GM21381 (cell line): ENCODE results near the gene SHMT2.
A peak's percentile ranks its signal among the peaks of the same experiment; 100 is the strongest.

Experiments
- ATAC-seq: cut with Tn5 transposase; IDR thresholded peaks from one replicate; pipeline ENCODE4 v1.9.1; 2021; ENCODE audit warnings: mild to moderate bottlenecking, moderate library complexity; ENCODE audit not compliant: unreplicated experiment

The SHMT2 gene

DNA sequence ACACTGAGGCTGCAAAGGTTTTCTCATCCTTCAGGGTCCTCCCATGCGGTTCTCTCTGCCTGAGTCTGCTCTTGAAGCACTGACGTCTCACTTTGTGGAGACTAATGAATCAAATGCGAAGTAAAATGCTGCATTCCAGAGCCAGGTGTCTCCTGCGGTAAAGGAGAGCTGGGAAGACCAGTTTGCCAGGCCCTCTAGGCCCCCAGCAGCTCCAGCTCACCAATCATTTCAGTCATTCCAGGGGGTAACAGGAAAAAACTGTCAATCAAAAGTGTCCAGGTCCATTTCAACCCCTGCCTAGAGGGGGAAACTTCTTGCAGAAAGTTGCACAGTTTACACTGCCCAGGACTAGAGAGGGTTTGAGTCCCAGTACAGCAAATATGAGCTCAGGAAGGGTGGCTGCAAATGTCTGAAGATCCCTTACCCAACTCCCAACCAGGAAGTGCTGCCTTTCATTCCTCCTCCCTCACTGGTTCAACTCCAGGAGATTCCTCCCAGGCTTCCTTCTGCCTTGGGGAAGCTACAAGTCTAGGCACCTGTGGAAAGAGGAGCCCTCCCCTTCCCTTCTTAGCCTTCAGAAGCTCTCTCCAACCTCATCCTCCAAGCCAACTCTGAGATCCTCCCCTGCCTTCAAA is 15.6 kb upstream of the SHMT2 start:
- no peak for ATAC-seq

DNA sequence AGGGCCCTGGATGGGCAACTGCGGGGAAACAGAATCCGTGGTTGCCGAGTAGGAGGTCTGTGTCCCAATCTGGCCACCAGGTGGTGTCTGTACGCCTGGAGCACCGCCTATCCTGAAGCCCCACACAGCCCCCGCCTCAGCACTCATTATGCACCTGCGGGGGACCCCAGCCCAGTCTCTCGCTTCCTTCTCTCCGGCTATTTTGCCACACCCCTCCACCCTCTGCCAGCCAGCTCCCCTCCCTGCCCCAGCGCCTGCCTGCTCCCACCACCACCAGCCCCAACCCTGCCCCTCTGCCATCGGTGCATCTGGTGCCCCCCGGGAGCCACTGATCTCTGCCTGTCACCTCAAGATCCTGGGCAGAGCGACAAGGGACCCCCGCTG is 15.1 kb upstream of the SHMT2 start:
- ATAC-seq, result no peak

DNA sequence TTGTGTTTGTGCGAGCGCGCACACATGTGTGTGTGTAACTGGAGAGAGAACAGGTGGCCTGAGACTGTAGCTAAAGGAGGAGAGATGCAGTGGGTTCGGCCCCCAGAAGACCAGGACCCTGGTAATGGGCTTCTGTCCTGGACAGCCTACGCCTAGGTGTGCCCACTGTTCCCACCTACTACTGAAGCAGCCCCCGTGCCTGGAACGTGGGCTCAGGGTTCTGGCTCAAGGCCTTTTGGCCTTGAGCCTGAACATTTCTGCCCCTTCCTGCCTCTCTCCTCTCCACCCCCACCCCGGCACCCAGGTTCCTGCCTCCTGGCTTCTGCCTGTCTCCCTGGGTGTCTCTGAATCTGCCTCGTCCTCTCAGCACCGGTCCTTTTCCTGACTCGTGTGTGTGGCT is 14.4 kb upstream of the SHMT2 start:
- no peak for ATAC-seq

DNA sequence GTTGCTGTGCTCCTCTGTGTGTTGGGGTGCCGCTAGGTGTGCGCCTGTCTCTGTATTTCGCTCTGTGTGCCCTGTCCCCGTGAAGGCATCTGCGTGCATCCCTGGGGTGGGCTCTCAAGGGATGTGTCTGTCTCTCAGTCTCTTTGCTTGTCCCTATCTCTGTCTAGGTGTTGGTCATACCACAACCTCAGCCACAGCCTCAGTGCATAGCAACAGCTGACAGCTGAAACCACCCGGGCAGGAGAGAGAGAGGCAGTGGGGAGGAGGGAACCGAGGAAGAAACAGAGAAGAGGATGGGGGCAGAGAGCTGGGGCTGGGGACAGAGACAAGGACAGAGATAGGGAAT is 13.9 kb upstream of the SHMT2 start:
- peak; percentile 49 for ATAC-seq

DNA sequence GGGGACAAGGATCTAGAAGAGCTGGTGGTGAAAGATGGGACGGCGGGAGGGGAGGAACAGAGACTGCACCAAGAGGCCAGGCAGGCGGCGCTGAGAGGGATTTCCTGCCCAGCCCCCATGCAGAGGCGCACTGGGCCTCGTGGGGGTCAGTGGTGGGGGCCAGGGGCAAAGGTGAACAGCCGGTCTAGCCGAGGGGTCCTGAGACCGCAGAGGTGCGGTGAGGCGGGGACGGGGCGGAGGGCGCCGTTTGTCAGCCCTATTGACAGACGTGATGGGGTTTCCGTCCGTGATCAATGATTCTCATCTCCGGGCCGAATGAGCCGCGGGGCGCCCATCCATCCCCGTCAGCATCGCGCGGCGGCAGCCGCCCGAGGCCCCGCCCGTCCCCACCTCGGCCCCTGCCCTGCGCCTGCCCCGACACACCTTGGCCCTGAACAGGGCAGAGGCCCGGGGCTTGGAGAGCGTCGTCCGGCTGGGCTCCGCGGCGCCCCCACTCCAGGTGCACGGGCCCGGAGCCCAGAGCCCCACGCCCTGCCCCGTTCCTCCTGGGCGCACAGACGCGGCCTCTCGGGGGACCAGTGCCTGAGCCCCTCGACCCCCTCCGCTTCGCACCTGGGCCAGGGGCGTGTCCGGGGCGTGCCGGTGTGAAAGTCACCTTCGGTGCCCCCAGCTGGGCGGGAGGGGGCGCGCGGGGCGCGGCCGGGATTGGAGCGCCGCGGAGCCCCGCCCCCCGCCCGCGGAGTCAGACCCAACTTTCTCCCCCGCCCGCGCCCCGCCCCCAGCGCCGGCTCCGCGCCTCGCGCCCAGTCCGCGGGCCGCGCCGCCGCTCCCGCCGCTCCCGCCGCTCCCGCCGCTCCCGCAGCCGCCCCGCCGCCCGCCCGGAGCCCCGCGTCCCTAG is 13.2 kb upstream of the SHMT2 start, which contains the start of gene NXPH4:
NXPH4 (plus strand) TSS at position 781 of the 898 bp plus-strand sequence. CDS start 176 bp downstream, outside the sequence.
- ATAC-seq, result peak; percentile 31

DNA sequence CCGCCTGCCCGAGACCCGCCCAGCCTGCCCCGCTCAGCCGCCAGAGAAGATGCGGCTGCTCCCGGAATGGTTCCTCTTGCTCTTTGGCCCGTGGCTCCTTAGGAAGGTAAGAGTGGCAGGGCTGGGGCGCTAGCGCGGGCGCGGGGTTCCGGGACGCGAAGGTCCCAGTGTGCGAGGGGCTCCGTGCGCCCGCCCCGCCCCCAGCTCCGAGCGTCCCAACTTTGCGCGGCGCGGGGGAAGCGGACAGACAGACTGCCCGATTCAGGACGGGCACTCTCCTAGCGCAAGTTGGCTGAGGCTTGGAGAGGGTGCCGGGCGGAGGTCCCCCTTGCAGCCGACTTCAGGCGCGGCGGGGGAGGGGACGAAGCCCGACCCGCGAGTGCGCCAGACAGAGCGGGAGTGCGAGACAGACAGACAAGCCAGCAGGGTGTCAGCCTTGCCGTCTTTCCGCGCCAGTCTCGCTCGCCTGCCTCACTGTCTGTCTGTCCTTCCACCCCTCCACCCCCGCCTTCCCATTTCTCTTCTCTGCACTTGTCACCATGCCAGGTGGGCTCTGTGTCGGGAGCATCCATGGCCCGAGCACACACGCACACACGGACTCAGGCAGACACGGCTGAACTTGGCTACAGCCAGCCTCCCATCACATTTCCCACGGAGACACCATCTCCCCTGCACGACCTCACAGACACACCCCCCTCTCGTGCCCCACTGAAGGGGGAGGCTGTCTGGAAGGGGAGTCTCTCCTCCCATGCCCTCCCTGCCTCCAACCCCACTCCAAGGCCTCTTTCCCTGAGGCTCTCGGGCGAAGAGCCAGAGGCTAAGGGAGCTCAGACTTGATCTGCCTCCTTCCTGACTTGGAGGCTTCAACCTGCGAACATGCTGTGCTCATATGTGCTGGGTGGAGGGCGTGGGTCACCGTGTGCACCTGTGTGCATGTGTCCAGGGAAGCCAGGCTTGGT is 12.3 kb upstream of the SHMT2 start:
- peak; percentile 2 for ATAC-seq

DNA sequence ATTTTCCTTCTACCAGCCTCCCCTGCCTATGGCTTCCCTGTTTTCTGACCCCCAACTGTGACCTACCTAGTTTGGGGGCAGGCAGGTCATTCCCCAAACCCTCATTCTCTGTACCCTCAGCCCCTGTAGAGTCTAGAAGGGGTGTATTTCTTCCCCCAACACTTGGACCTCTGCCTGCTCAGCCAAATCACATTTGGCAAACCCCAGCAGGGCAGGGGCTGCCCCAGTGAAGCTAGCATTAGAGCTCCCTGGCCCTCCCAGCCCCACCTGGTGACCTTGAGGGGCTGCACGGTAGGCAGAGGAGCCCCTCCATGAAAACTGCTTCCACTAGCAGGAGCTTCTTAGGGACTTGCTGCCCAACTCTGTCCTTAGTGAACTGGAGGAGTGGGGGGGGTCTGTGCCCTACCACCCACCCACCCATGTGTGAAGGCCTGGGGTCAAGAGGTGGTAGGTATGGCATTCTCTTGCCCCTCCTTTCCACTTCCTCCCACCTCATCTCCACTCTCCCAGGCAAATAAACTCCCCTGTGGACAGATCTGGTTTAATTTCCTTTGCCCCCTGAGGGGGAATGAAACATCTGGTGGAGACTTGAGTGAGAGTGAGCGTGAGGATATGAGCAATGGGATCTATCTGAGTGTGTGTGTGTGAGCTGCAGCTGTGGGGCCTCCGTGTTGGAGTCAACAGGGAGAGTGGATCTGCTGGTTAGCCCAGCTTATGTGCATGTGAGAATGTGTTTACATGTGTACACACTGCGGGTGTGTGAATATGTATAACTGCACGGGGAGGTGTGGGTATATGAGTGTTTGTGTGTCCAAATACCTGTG is 11.3 kb upstream of the SHMT2 start:
- no peak for ATAC-seq

DNA sequence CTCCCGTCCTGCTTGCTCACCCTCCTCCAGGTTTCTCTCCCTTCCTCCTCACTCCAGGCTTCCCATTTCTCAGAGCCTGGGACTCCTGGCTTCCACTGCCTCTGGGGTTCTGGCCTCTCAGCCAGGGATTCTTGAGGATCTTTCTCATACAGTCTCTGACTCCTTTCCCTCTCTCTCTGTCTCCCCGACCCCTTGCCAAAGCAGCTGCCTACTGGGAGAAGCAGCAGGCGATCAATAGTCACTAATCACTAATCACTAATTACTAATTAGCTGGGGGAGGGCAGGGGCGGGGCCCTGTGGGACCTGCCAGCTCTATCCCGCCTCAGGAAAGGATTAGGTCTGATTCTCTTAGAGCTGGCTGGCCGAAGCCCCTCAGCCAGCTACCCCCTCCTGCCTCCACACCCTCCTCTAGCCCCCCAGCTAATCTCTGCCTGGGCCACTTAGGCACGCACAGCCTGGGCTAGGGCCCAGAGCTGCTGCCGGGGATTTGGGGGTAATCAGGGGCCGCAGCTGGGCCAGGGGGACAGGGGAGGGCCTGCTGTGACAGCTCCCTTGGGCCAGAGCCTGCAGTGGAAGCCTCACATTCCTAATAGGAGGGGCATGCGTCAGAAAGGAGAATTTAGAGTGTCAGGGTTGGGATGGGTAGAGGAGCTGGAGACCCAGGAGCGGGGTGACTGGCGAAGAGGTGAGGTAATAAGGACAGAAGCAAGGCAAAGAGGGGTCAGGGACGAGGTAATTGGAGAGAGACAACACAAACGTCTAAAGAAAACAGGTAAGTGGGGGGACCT is 10.1 kb upstream of the SHMT2 start:
- ATAC-seq, result no peak

DNA sequence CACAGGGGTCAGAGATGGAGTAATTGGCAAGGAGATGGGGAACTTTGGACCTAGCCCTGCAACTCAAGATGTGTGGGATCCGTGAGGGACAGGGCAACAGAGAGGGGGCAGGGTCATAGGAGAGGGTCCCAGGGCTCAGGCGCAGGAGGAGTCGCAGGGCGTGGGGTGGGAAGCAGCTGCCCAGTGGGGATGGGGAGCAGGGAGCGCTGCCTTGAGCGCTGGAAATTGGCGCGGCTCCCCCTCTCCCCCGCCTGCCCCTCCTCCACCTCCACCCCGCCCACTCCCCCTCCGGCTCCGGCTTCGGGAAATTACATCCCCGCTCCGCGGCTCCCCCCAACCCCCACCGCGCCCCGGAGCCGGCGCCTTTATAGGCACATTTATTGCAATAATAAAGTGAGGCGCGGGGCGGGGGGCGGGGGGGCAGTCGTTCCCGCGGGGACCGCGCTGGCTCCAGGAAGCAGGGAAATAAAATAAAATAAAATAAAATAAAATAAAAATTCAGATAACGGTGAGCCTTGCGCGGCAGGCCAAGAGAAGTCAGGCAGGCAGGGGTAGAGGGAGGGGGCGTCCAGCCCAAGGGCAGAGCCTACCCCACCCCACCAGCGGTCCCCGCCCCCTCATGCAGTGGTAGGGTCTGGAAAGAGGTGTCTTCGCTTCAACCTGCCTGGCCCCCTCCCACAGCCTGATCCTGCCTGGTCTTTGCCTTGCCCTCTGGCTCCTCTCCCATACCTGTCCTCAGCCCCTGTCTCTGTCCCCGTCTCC is 9.3 kb upstream of the SHMT2 start:
- ATAC-seq, result no peak

DNA sequence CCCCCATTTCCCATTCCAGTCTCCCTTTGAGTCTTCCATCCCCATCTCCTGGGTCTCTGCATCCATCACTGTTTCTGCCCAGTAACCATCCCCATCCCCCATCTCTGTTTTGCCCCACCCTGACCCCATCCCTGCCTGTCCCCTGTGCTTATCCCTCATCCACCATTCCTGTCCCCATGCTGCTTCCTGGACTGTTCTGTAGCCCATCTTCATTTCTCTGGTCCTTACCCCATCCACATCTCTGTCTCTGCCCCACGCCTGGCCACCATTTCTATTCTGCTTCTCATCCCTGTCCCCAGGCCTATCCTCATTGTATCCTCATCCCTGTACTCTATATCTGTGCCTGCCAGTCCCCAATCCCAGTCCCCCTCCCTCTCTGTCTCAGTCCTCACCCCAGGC is 8.7 kb upstream of the SHMT2 start:
- ATAC-seq, result no peak

DNA sequence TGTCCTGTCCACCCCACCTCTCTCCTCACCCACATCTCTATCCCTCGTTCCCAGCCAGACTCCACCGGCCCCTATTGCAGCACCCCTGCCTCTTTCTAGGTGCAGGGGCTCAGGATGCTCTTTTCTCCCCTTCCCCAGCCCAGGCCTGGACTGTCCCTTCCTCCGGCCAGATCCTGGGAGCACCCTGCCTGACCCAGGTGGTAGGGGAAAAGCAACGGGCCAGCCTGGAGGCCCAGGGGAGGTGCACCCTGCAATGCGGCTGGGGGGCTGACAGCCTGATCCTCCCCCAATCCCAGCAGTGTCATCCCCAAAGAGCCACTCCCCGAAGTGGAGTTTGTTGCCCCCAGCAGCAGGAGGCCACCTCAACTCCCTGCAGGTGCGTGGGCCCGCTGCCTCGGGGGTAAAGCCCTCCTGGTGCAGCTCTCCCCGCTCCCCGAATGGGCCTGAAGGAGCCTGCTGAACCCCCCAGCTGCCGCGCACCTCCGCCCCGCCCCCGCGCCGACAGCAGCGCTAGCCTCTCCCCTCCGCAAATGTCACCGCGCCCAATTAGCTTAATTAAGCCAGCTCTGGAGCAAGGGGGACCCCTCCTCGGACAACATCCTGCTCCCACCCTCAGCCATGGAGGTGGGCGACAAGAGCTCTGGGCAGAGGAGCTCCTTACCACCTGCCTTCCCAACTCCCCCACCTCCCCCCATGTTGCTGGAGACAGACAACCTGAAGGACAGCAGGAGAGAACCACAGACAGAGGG is 8.2 kb upstream of the SHMT2 start:
- ATAC-seq, result no peak

DNA sequence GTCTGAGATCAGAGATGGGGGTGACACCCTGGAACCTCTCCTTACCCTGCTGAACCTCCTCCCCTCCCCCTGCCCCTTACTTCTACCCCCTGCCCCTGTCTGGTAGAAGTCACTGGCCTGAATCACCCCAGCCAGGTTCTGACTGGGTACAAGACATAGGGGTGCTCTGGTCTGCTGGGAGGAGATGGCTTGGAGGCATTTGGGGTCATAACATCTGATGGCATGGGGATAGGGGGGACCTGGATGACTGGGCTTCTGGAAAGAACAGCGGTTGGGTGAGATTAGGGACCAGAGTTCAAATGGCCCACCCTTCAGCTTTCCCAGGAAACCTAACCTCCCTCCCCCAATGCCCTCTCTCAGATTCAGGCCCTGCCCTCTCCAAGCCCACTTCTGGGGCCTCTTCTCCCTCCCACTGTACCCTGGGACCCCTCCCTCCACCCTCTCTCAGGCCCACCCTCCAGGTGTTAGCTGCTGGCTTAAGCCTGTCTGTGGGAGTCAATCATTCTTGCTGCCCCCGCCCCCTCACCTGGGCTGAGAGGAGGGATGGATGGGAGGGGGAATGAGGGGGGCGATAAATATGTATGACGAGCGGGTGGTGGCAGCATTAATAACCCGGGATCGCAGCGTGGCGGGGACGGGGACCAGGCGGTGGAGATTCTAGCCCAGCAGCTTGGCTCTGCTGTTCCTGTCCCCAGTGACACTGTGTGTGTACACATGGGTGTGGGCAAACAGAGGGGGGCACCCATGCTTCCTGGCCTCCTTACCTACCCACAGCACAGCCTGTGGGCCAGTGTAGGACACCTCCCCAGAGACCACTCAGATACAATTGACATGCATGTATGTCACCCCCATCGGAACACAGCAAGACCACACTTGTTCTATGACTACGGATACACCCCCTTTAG is 7.0 kb upstream of the SHMT2 start:
- ATAC-seq, result no peak

DNA sequence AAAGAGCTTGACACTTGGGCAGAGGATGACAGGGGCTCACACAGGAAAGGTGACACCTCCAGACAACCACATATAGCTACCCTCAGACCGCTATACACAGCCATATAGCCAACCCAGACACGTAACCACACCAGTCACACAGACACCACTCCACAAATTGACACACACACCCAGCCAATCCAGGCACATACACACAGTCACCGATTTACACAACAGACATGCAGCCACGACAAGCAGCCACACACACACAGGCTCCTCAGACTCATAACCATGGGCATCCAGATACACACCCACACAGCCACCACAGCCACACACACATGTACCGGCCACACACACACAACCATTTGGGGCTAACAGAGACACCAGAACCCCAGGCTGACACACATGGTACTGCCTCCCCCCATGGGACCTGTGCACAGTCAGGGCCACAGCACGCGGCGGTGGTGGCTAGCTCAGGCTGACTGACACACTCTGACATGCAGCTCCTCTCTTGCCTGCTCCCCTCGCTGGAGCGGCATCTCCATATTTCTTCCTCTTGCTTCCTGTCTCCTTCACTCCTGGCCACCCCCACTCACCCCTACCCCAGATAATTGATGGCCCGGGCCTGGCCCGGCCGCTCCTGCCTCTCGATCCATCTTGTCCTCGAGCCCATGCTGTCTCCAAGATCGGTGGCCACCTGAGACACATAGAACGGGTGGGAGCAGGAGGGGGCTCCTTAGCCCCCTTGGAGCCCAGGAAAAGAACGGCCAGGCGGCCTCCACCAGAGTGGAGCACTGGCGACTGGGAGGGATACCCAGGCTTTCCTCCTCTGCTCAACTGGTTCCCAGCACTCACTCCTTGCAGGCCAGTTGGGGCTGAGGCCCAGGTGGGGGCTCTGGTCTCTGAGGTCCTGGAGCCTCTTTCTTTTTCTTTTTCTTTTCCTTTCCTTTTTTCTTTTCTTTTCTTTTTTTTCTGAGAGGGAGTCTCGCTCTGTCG is 6.0 kb upstream of the SHMT2 start:
- no peak for ATAC-seq

DNA sequence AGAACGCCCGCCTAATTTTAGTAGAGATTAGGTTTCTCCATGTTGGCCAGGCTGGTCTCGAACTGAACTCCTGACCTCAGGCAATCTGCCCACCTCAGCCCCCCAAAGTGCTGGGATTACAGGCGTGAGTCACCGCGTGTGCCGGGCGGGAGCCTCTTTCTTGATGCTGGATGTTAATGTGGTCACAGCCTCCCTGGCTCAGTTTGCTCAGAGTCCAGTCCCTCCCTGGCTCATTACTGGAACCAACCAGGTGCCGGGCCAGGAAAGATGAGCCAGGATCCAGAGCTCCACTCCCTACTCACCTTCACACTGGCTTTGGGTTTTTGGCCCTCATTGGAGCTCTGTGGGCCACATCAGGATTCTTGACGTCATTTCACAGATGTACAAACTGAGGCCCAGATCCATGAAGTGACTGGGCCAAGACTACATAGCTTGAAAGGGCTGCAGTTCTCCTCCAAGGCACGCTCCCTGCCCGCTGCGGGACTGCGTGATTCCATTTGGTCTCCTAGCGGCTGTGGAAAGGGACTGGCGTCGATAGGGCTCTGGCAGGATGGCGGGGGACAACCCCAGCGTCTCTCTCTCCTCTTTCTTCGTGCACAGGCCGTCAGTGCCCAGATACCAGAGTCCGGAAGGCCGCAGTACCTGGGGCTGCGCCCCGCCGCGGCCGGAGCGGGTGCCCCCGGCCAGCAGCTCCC is 5.1 kb upstream of the SHMT2 start:
- no peak for ATAC-seq

DNA sequence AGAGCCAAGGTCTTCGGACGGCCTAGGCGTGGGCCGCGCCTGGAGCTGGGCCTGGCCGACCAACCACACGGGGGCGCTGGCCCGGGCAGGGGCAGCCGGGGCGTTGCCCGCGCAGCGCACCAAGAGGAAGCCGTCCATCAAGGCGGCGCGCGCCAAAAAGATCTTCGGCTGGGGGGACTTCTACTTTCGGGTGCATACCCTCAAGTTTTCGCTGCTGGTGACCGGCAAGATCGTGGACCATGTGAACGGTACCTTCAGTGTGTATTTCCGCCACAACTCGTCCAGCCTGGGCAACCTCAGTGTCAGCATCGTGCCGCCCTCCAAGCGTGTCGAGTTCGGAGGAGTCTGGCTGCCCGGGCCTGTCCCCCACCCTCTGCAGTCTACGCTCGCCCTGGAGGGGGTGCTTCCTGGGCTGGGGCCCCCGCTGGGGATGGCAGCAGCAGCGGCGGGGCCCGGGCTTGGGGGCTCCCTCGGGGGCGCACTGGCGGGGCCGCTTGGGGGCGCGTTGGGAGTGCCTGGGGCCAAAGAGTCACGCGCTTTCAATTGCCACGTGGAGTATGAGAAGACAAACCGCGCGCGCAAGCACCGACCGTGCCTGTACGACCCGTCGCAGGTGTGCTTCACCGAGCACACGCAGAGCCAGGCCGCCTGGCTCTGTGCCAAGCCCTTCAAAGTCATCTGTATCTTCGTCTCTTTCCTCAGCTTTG is 4.4 kb upstream of the SHMT2 start:
- no peak for ATAC-seq
